ENCODE results near the gene UPK1B. TPM values are rescaled to one million over a fixed set of nuclear protein-coding genes. Genes with fewer than 3 reads are reported as not detected.
A peak's percentile ranks its signal among the peaks of the same experiment; 100 is the strongest.
"Not testable (repeated sequence)": the region's sequence is repeated elsewhere in the genome, so short reads cannot be mapped to it uniquely, and the experiment has no call there.

The UPK1B gene
- total RNA-seq, 1 donor from 2014 or later, result 15.6 TPM

DNA sequence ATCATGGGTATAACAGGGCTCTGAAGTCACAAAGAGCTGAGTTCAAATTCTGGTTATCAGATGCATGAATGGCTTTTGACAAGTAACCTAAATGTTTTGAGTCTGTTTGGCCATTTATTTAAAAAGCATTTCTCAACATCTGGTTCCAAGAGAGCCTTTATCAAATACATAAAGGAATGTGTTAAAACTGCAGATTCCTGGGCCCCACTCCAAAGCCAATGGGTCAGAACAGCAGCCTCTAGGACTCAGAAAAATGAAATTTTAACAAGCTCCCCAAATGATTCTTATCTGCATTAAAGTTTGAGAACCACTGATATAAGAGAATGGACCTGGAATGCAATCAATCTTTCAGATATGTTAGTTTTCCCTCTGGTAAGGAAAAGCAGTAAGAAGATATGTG is 63.9 kb downstream of the UPK1B start:
- H3K4me3 ChIP-seq (ENCODE audit: low read depth, low read length), result no peak overlapping the region
- H3K27me3 ChIP-seq (ENCODE audit: control insufficient read depth, insufficient read depth, low read length), result no peaks in the 10 kb centered on the region
- no peaks in the 10 kb centered on the region for H3K36me3 ChIP-seq (ENCODE audit: control insufficient read depth, insufficient read depth, low read length)
- TF ChIP-seq, protein P1, sequence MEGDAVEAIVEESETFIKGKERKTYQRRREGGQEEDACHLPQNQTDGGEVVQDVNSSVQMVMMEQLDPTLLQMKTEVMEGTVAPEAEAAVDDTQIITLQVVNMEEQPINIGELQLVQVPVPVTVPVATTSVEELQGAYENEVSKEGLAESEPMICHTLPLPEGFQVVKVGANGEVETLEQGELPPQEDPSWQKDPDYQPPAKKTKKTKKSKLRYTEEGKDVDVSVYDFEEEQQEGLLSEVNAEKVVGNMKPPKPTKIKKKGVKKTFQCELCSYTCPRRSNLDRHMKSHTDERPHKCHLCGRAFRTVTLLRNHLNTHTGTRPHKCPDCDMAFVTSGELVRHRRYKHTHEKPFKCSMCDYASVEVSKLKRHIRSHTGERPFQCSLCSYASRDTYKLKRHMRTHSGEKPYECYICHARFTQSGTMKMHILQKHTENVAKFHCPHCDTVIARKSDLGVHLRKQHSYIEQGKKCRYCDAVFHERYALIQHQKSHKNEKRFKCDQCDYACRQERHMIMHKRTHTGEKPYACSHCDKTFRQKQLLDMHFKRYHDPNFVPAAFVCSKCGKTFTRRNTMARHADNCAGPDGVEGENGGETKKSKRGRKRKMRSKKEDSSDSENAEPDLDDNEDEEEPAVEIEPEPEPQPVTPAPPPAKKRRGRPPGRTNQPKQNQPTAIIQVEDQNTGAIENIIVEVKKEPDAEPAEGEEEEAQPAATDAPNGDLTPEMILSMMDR (IDR thresholded peaks at IDR 0.05; ENCODE audit: insufficient read depth, low read length, poor library complexity, severe bottlenecking), result no peak
- no peak for DNase-seq (ENCODE audit: low read depth)

DNA sequence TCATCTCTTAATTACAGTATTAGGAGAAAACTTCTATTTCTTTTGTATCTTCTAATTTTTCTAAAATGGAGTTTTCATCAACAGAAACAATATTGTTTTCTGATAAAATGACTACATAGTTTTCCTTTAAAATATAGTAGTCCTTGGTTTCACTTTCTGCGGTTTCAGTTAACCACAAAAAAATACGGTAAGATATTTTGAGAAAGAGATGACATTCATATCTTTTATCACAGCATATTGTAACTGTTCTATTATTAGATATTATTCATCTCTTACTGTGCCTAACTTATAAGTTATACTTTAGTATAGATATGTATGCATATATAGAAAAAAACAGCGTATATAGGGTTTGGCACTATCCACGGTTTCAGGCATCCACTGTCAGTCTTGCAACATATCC is 65.0 kb downstream of the UPK1B start:
- no peaks in the 10 kb centered on the region for H3K36me3 ChIP-seq (ENCODE audit: control insufficient read depth, insufficient read depth, low read length)
- H3K4me3 ChIP-seq (ENCODE audit: low read depth, low read length), result no peak overlapping the region

DNA sequence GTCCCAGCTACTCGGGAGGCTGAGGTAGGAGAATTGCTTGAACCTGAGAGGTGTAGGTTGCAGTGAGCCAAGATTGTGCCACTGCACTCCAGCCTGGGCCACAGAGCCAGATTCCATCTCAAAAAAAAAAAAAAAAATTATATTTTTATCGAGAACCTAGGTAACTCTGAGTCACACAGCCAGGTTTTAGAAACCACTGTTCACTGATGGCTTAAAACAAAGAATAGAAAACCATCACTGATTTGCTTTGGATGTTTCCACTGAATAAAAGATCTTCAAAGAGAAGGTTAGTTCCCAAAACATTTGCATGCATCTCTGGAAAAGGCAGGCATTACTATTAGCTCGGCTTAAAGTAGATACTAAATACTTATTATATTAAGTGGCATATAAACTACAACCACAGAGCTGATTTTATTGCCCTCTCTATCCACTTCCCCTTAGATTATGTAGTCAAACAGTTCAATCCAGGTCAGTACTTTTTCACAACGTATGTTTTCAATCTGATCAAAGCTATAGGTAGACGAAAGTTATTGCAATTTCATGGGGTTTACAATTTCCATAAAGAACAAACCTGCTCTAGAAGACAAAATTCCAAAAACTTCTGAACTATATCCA is 65.9 kb downstream of the UPK1B start:
- no peaks in the 10 kb centered on the region for H3K27me3 ChIP-seq (ENCODE audit: control insufficient read depth, insufficient read depth, low read length)
- no peak for DNase-seq (ENCODE audit: low read depth)
- H3K36me3 ChIP-seq (ENCODE audit: control insufficient read depth, insufficient read depth, low read length), result no peaks in the 10 kb centered on the region
- TF ChIP-seq, protein P1 (IDR thresholded peaks at IDR 0.05; ENCODE audit: insufficient read depth, low read length, poor library complexity, severe bottlenecking), result no peak
- peak overlapping the region; percentile 55 for H3K4me3 ChIP-seq (ENCODE audit: low read depth, low read length)

More for the DNA sequence above, 65.0 kb downstream of the UPK1B start:
- no peaks in the 10 kb centered on the region for H3K27me3 ChIP-seq (ENCODE audit: control insufficient read depth, insufficient read depth, low read length)
- TF ChIP-seq, protein P1 (IDR thresholded peaks at IDR 0.05; ENCODE audit: insufficient read depth, low read length, poor library complexity, severe bottlenecking), result no peak
- DNase-seq (ENCODE audit: low read depth), result no peak

DNA sequence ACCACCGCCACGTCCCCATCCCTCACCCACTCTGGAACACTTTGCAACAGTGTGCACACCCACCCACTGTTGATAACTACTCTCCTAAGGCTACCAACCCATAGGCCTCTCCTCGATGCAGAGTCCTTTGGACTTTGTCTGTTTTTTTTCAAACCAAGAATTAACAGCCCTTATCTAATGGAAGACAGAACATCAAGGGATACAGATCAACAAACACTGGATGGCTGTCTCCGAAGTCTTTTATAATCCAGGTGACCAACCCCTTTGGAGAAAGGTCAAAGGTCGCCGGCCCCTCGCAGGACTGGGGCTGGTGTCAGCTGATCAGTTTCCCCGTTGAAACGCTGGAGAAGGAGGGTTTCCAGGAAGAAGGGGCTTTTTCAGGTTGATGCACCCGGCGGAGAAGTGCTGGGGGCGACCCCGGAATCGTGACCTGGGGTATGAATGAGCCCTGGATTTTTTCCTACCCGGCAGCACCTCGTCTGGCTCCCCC is 66.7 kb downstream of the UPK1B start:
- TF ChIP-seq, protein P1 (IDR thresholded peaks at IDR 0.05; ENCODE audit: insufficient read depth, low read length, poor library complexity, severe bottlenecking), result no peak
- H3K4me3 ChIP-seq (ENCODE audit: low read depth, low read length), result peak overlapping the region; percentile 55
- no peaks in the 10 kb centered on the region for H3K36me3 ChIP-seq (ENCODE audit: control insufficient read depth, insufficient read depth, low read length)
- no peaks in the 10 kb centered on the region for H3K27me3 ChIP-seq (ENCODE audit: control insufficient read depth, insufficient read depth, low read length)
- no peak for DNase-seq (ENCODE audit: low read depth)

DNA sequence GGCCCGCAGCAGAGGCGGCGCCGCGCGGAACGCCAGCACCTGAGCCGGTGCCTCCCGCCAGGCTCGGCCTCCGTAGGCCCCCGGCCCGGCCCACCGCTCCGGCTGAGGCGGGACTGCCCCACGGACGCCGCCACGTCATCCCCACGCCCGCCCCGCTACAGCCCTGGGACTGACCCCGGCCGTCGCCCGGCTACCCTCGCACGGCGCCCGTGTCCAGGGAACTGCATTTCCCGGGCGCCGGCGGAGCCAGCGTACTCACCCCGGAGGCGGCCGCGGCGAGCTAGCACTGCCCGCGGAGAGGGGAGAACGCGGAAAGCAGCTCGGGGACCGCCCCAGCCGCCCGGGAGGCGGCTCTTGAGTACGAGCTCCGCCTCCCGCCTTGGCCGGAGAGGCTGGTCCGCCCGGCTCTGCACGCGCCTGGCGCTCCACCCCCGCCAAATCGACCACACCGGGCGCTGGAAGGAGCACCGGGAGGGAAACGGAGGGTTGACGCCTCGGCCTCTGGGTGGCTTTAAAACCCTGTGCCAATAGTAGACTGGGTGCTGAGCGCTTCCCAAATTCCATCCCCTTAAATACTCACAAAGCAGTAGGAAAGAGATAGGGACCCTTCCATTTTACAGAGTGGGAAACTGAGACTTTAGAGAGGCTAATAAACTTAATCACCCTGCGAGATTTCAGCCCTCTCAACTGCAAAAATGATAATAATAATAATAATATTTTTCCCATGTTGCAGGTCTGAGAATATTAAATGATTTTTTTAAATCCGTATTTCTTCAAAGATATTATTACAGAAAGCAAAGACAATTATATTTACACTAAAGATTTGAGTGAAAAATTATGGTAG is 67.4 kb downstream of the UPK1B start, which contains the start of gene B4GALT4:
Gene B4GALT4 (minus strand): TSS at position 288 of the 844 bp plus-strand sequence. CDS start 10,779 bp downstream, outside the sequence.
- DNase-seq (ENCODE audit: low read depth), result peak; percentile 44
- H3K4me3 ChIP-seq (ENCODE audit: low read depth, low read length), result peak within 1 kb of the TSS; percentile 55
- TF ChIP-seq, protein P1 (IDR thresholded peaks at IDR 0.05; ENCODE audit: insufficient read depth, low read length, poor library complexity, severe bottlenecking), result no peak
- H3K27me3 ChIP-seq (ENCODE audit: control insufficient read depth, insufficient read depth, low read length), result no peaks in the 10 kb centered on the region
- no peaks in the 10 kb centered on the region for H3K36me3 ChIP-seq (ENCODE audit: control insufficient read depth, insufficient read depth, low read length)

DNA sequence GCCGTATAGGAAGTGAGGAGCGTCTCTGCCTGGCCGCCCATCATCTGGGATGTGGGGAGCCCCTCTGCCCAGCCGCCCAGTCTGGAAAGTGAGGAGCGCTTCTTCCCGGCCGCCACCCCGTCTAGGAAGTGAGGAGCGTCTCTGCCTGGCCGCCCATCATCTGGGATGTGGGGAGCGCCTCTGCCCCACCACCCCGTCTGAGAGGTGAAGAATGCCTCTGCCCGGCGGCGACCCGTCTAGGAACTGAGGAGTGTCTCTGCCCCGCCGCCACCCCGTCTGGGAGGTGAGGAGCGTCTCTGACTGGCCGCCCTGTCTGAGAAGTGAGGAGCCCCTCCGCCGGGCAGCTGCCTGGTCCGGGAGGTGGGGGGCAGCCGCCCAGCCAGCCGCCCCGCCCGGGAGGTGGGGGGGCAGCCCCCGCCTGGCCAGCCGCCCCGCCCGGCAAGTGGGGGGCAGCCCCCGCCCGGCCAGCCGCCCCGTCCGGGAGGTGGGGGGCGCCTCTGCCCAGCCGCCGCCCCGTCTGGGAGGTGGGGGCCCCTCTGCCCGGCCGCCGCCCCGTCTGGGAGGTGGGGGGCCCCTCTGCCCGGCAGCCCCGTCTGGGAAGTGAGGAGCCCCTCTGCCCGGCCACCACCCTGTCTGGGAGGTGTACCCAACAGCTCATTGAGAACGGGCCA is 69.1 kb downstream of the UPK1B start:
- not testable (repeated sequence) for H3K27me3 ChIP-seq (ENCODE audit: control insufficient read depth, insufficient read depth, low read length); DNase-seq (ENCODE audit: low read depth); H3K36me3 ChIP-seq (ENCODE audit: control insufficient read depth, insufficient read depth, low read length); H3K4me3 ChIP-seq (ENCODE audit: low read depth, low read length)

DNA sequence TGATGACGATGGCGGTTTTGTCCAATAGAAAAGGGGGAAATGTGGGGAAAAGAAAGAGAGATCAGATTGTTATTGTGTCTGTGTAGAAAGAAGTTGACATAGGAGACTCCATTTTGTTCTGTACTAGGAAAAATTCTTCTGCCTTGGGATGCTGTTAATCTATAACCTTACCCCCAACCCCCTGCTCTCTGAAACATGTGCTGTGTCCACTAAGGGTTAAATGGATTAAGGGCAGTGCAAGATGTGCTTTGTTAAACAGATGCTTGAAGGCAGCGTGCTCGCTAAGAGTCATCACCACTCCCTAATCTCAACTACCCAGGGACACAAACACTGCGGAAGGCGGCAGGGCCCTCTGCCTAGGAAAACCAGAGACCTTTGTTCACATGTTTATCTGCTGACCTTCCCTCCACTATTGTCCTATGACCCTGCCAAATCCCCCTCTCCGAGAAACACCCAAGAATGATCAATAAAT is 69.7 kb downstream of the UPK1B start:
- not testable (repeated sequence) for H3K27me3 ChIP-seq (ENCODE audit: control insufficient read depth, insufficient read depth, low read length); DNase-seq (ENCODE audit: low read depth); H3K4me3 ChIP-seq (ENCODE audit: low read depth, low read length); H3K36me3 ChIP-seq (ENCODE audit: control insufficient read depth, insufficient read depth, low read length)
